ENCODE data around the gene SFXN3. TPM values are rescaled to one million over a fixed set of nuclear protein-coding genes. Genes with fewer than 3 reads are reported as not detected.

SFXN3 gene
- total RNA-seq, 1 experiment from 2014 or later, result 35.2 TPM

GRCh38 chr10:101044117-101044516, 13.1 kb downstream of the SFXN3 start:
- H3K36me3 ChIP-seq (ENCODE audit: low read depth), result no peaks in the 10 kb centered on the region
- H3K9me3 ChIP-seq (ENCODE audit: insufficient read depth, low read depth), result no peaks in the 10 kb centered on the region
- TF ChIP-seq, protein P1, sequence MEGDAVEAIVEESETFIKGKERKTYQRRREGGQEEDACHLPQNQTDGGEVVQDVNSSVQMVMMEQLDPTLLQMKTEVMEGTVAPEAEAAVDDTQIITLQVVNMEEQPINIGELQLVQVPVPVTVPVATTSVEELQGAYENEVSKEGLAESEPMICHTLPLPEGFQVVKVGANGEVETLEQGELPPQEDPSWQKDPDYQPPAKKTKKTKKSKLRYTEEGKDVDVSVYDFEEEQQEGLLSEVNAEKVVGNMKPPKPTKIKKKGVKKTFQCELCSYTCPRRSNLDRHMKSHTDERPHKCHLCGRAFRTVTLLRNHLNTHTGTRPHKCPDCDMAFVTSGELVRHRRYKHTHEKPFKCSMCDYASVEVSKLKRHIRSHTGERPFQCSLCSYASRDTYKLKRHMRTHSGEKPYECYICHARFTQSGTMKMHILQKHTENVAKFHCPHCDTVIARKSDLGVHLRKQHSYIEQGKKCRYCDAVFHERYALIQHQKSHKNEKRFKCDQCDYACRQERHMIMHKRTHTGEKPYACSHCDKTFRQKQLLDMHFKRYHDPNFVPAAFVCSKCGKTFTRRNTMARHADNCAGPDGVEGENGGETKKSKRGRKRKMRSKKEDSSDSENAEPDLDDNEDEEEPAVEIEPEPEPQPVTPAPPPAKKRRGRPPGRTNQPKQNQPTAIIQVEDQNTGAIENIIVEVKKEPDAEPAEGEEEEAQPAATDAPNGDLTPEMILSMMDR (conservative IDR thresholded peaks at IDR 0.05), result no peak
- TF ChIP-seq EZH2 (IDR thresholded peaks at IDR 0.05; ENCODE audit: low read depth), result no peak
- H4K20me1 ChIP-seq (ENCODE audit: insufficient read depth), result no peaks in the 10 kb centered on the region
- H3K4me3 ChIP-seq, result no peak overlapping the region
- peak overlapping the region; percentile 80; the same call in 1 of the 2 replicates for H3K4me2 ChIP-seq
- H3F3A ChIP-seq (ENCODE audit: insufficient read depth, low read depth), result peaks cover 9% of the 10 kb centered on the region
- peaks cover 21% of the 10 kb centered on the region for H3K4me1 ChIP-seq (replicated peaks; ENCODE audit: insufficient read depth)
- BruUV-seq (replicated peaks), result no TSS peak
- no peak overlapping the region for H3K27ac ChIP-seq
- H3K27me3 ChIP-seq (ENCODE audit: insufficient read depth, low read depth), result no peaks in the 10 kb centered on the region
- intact Hi-C loops (cut with micrococcal nuclease; ENCODE audit: unreplicated experiment), result loop anchor here (10.0 kb wide), 1 partner anchor 531 kb away; no protein-coding TSS in a partner anchor
- no peaks in the 10 kb centered on the region for H3K9me2 ChIP-seq (ENCODE audit: insufficient read depth)
- H2AFZ ChIP-seq, result no peak overlapping the region
- no peaks in the 10 kb centered on the region for H3K79me2 ChIP-seq (ENCODE audit: low read depth)
- CTCF ChIA-PET, result interaction anchor here (0.5 to 1.6 kb wide), 3 partner anchors 8 to 98 kb away, joined by 3 to 9 read pairs (median 7); no protein-coding TSS in a partner anchor
- DNase-seq, result no peak
- POLR2A ChIA-PET (ENCODE audit: unreplicated experiment), result no interaction called here

- TF ChIP-seq, protein P1 (conservative IDR thresholded peaks at IDR 0.05), result no peak
- no peak for TF ChIP-seq EZH2 (IDR thresholded peaks at IDR 0.05; ENCODE audit: low read depth)
- Histone ChIP-seq H3K36me3 (ENCODE audit: low read depth) (no peaks in the 10 kb centered on the region), H3F3A (ENCODE audit: insufficient read depth, low read depth) (peaks cover 9% of the 10 kb centered on the region), H3K9me3 (ENCODE audit: insufficient read depth, low read depth) (no peaks in the 10 kb centered on the region), H3K4me2 (no peak overlapping the region), H4K20me1 (ENCODE audit: insufficient read depth) (no peaks in the 10 kb centered on the region), H3K4me1 (replicated peaks; ENCODE audit: insufficient read depth) (peaks cover 19% of the 10 kb centered on the region), H3K27ac (no peak overlapping the region), H3K79me2 (ENCODE audit: low read depth) (no peaks in the 10 kb centered on the region), H2AFZ (no peak overlapping the region), H3K4me3 (no peak overlapping the region), H3K9me2 (ENCODE audit: insufficient read depth) (no peaks in the 10 kb centered on the region), H3K27me3 (ENCODE audit: insufficient read depth, low read depth) (no peaks in the 10 kb centered on the region)
- intact Hi-C loops (cut with micrococcal nuclease; ENCODE audit: unreplicated experiment), result loop anchor here (10.0 kb wide), 1 partner anchor 528 kb away; no protein-coding TSS in a partner anchor
- no peak for DNase-seq
- BruUV-seq (replicated peaks), result no TSS peak
- CTCF ChIA-PET, result interaction anchor here (0.6 to 0.7 kb wide), 2 partner anchors 15 to 432 kb away, joined by 4 to 15 read pairs; no protein-coding TSS in a partner anchor
- POLR2A ChIA-PET (ENCODE audit: unreplicated experiment), result no interaction called here
Observed at GRCh38 chr10:101046332-101047238, 15.6 kb downstream of the SFXN3 start.

- Histone ChIP-seq H2AFZ (no peak overlapping the region), H3K4me3 (no peak overlapping the region), H3K79me2 (ENCODE audit: low read depth) (no peaks in the 10 kb centered on the region), H3K4me1 (replicated peaks; ENCODE audit: insufficient read depth) (peaks cover 16% of the 10 kb centered on the region), H3K4me2 (no peak overlapping the region), H3K9me2 (ENCODE audit: insufficient read depth) (no peaks in the 10 kb centered on the region), H3K27ac (no peak overlapping the region), H3K27me3 (ENCODE audit: insufficient read depth, low read depth) (no peaks in the 10 kb centered on the region), H4K20me1 (ENCODE audit: insufficient read depth) (no peaks in the 10 kb centered on the region), H3K9me3 (ENCODE audit: insufficient read depth, low read depth) (no peaks in the 10 kb centered on the region), H3F3A (ENCODE audit: insufficient read depth, low read depth) (peaks cover 9% of the 10 kb centered on the region), H3K36me3 (ENCODE audit: low read depth) (no peaks in the 10 kb centered on the region)
- no TSS peak for BruUV-seq (replicated peaks)
- DNase-seq, result no peak
- no peak for TF ChIP-seq EZH2 (IDR thresholded peaks at IDR 0.05; ENCODE audit: low read depth)
- TF ChIP-seq, protein P1 (conservative IDR thresholded peaks at IDR 0.05), result no peak
- POLR2A ChIA-PET (ENCODE audit: unreplicated experiment), result interaction anchor here (0.6 kb wide), 1 partner anchor 19 kb away, joined by 4 read pairs; no protein-coding TSS in a partner anchor
- intact Hi-C loops (cut with micrococcal nuclease; ENCODE audit: unreplicated experiment), result loop anchor here (10.0 kb wide), 1 partner anchor 528 kb away; no protein-coding TSS in a partner anchor
- CTCF ChIA-PET, result no interaction called here
Observed at GRCh38 chr10:101047268-101047667, 16.2 kb downstream of the SFXN3 start.

All from PC-9 (cell line).